D721Med (cell line): ENCODE measurements around the gene CHCHD6.

ENCODE experiments used
- DNase-seq: peaks from one replicate; pipeline ENCODE4 v3.0.0; 2011; ENCODE audit warnings: low spot score; ENCODE audit not compliant: insufficient read length
- FAIRE-seq: peaks from 2 replicates; lab custom pipeline; 2011; peaks lifted over from hg19 to GRCh38; lab: Jason Lieb, UNC
- CTCF ChIP-seq: IDR thresholded peaks from 2 replicates; pipeline ENCODE4 v1.5.1; 2012; ENCODE audit warnings: mild to moderate bottlenecking, control low read depth; ENCODE audit not compliant: insufficient read depth; ENCODE audit errors: missing control alignments

The CHCHD6 gene

GRCh38 chr3:126959921-126960603 lies 256.0 kb downstream of the CHCHD6 start:
- no peak for TF ChIP-seq CTCF
- no peak for FAIRE-seq
- DNase-seq = no peak

- TF ChIP-seq CTCF = no peak
- FAIRE-seq (no peak), DNase-seq (no peak)
Observed at GRCh38 chr3:126960604-126960995, 256.6 kb downstream of the CHCHD6 start.

GRCh38 chr3:126961191-126961790 lies 257.3 kb downstream of the CHCHD6 start:
- TF ChIP-seq CTCF = no peak
- FAIRE-seq = no peak
- no peak for DNase-seq

GRCh38 chr3:126961791-126962461 lies 257.9 kb downstream of the CHCHD6 start:
- no peak for TF ChIP-seq CTCF
- DNase-seq (no peak), FAIRE-seq (no peak)

- no peak for TF ChIP-seq CTCF
- FAIRE-seq = no peak
- DNase-seq = no peak
Observed at GRCh38 chr3:126962756-126963155, 258.7 kb downstream of the CHCHD6 start.

- no peak for TF ChIP-seq CTCF
- FAIRE-seq = no peak
- no peak for DNase-seq
Observed at GRCh38 chr3:126963261-126964190, 259.5 kb downstream of the CHCHD6 start.
